ENCODE measurements around the gene ESR1. TPM values are rescaled to one million over a fixed set of nuclear protein-coding genes. Genes with fewer than 3 reads are reported as not detected.
A peak's percentile ranks its signal among the peaks of the same experiment; 100 is the strongest.

The ESR1 gene
- total RNA-seq, 4 donors from 2014 or later = 1.3 to 2.6 (median 2.2) TPM

DNA sequence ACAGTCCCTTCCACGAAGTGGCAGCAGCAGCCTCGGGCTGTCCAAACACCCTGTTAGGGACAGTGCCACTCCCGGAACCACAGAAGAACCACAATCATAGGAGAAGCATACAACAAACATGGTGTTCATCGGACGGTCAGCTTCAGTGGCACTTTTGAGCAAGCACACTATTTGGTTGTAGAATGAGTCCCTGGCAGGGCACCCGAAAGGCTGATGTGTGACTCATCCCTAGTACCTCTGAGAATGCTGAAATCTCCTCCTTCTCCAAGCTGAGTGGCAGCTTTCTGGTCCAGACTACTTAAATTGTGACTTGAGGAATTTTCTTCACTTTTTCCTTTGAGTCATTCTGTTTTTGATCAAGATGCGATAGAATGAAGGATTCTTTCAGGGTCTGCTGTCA, 282.5 kb downstream of the ESR1 start:
- WGBS = 56% methylated on average over 7 of the region's 7 CpGs
- no peaks in the 10 kb centered on the region for H3K36me3 ChIP-seq
- no peaks in the 10 kb centered on the region for H3K27me3 ChIP-seq
- no peak overlapping the region for H3K4me3 ChIP-seq
- peaks cover 24% of the 10 kb centered on the region for H3K4me1 ChIP-seq
- H3K9me3 ChIP-seq = no peaks in the 10 kb centered on the region
- TF ChIP-seq EP300 (IDR thresholded peaks at IDR 0.05) (no peak), POLR2AphosphoS5 (IDR thresholded peaks at IDR 0.05) (no peak), POLR2A (IDR thresholded peaks at IDR 0.05) (no peak)
- TF ChIP-seq, protein P1, sequence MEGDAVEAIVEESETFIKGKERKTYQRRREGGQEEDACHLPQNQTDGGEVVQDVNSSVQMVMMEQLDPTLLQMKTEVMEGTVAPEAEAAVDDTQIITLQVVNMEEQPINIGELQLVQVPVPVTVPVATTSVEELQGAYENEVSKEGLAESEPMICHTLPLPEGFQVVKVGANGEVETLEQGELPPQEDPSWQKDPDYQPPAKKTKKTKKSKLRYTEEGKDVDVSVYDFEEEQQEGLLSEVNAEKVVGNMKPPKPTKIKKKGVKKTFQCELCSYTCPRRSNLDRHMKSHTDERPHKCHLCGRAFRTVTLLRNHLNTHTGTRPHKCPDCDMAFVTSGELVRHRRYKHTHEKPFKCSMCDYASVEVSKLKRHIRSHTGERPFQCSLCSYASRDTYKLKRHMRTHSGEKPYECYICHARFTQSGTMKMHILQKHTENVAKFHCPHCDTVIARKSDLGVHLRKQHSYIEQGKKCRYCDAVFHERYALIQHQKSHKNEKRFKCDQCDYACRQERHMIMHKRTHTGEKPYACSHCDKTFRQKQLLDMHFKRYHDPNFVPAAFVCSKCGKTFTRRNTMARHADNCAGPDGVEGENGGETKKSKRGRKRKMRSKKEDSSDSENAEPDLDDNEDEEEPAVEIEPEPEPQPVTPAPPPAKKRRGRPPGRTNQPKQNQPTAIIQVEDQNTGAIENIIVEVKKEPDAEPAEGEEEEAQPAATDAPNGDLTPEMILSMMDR (IDR thresholded peaks at IDR 0.05) = no peak
- H3K27ac ChIP-seq = no peak overlapping the region
- DNase-seq (ENCODE audit: low spot score in 2 of 2) = peak in 1 of 2 donors; percentile 78

DNA sequence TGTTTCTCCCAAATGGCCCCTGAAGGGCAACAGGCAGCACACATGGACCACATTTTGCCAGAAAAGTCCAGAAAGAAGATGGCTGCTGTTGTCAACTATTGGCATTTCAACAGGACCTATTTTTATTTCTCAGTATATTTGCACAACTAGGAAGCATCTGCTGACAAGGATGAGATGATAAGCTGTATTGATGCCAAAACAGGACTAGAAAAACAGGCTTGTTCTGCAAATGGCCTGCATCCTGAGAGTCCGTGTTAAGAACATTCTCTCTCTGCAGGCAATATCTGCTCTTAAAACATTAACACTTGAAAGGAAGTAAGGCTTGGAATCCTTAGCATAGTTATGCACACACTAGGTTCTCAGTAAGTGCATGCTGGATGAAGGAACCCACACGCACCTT, 283.7 kb downstream of the ESR1 start:
- Histone ChIP-seq H3K9me3 (no peaks in the 10 kb centered on the region), H3K36me3 (no peaks in the 10 kb centered on the region), H3K27ac (no peak overlapping the region), H3K4me3 (no peak overlapping the region), H3K27me3 (no peaks in the 10 kb centered on the region), H3K4me1 (peaks cover 29% of the 10 kb centered on the region)
- no peak for DNase-seq (ENCODE audit: low spot score in 2 of 2)
- TF ChIP-seq POLR2A (IDR thresholded peaks at IDR 0.05) (no peak), EP300 (IDR thresholded peaks at IDR 0.05) (no peak), POLR2AphosphoS5 (IDR thresholded peaks at IDR 0.05) (no peak)
- 42% methylated on average over 2 of the region's 2 CpGs for WGBS

DNA sequence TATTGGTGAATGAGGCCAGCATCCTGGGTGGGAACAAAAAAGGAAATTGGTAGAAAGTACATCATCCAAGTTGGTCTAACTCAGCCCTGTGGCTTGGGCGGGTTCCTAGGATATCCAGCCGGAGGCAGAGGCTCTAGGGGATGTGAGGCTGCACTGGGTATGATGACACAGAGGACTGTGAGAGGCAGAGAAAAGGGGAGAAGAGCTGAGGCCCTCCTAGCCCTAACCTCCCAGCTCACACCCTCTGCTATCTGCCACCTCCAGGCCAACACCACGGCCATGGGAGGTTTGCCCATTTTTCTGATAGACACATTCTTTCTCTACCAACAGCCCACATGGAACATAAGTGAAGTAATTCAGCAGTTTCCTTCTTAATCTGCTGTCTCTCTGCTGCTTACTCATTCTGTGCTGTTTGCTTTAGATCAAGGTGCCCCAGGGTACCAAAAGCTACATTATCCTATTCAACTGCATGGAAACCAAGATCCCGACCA, 284.4 kb downstream of the ESR1 start:
- H3K4me3 ChIP-seq = no peak overlapping the region
- no peak for TF ChIP-seq POLR2AphosphoS5 (IDR thresholded peaks at IDR 0.05)
- no peak for TF ChIP-seq EP300 (IDR thresholded peaks at IDR 0.05)
- TF ChIP-seq, protein P1 (IDR thresholded peaks at IDR 0.05) = no peak
- TF ChIP-seq POLR2A (IDR thresholded peaks at IDR 0.05) = no peak
- 61% methylated on average over 4 of the region's 4 CpGs for WGBS
- no peaks in the 10 kb centered on the region for H3K9me3 ChIP-seq
- no peak overlapping the region for H3K27ac ChIP-seq
- peaks cover 34% of the 10 kb centered on the region for H3K4me1 ChIP-seq
- no peaks in the 10 kb centered on the region for H3K36me3 ChIP-seq
- H3K27me3 ChIP-seq = no peaks in the 10 kb centered on the region
- DNase-seq (ENCODE audit: low spot score in 2 of 2) = no peak

DNA sequence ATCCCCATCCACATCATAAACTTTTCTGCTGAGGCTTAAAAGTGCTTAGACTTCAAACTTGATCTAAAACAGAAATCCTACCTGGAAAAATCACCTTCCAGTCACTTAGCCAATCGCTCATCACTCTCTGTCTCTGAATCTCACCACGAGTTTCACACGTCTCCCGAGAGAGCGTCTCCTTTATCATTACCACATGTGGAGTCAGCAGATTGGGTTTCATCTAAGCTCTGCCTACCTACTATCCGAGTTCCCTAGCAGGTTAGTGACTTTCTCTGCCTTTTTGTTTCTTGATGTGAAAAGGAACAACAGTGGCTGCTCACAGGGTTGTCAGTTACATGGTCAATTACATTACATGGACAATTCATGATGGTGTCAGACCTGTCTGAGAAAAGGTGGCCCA, 286.2 kb downstream of the ESR1 start:
- TF ChIP-seq POLR2A (IDR thresholded peaks at IDR 0.05) = no peak
- Histone ChIP-seq H3K4me1 (peaks cover 40% of the 10 kb centered on the region), H3K27ac (no peak overlapping the region), H3K9me3 (no peaks in the 10 kb centered on the region), H3K36me3 (no peaks in the 10 kb centered on the region), H3K4me3 (no peak overlapping the region), H3K27me3 (no peaks in the 10 kb centered on the region)
- DNase-seq (ENCODE audit: low spot score in 2 of 2) = no peak
- WGBS = 79% methylated on average over 6 of the region's 6 CpGs

DNA sequence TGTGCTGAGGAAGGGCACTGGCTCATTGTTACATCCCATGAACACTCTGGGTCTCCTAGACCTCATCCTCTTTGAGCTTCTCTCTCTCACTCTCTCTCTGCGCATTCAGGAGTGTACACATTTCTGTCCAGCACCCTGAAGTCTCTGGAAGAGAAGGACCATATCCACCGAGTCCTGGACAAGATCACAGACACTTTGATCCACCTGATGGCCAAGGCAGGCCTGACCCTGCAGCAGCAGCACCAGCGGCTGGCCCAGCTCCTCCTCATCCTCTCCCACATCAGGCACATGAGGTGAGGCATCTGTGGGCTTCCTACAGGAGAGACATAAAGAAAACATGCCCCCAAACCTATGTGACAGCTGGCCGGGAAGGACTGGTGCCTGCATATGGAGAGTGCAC, 286.8 kb downstream of the ESR1 start:
- Histone ChIP-seq H3K9me3 (no peaks in the 10 kb centered on the region), H3K4me1 (peaks cover 40% of the 10 kb centered on the region), H3K27me3 (no peaks in the 10 kb centered on the region), H3K27ac (no peak overlapping the region), H3K36me3 (no peaks in the 10 kb centered on the region), H3K4me3 (no peak overlapping the region)
- 95% methylated on average over 4 of the region's 4 CpGs for WGBS
- TF ChIP-seq EP300 (IDR thresholded peaks at IDR 0.05) (no peak), POLR2AphosphoS5 (IDR thresholded peaks at IDR 0.05) (no peak), POLR2A (IDR thresholded peaks at IDR 0.05) (no peak)
- TF ChIP-seq, protein P1 (IDR thresholded peaks at IDR 0.05) = no peak
- DNase-seq (ENCODE audit: low spot score in 2 of 2) = no peak

DNA sequence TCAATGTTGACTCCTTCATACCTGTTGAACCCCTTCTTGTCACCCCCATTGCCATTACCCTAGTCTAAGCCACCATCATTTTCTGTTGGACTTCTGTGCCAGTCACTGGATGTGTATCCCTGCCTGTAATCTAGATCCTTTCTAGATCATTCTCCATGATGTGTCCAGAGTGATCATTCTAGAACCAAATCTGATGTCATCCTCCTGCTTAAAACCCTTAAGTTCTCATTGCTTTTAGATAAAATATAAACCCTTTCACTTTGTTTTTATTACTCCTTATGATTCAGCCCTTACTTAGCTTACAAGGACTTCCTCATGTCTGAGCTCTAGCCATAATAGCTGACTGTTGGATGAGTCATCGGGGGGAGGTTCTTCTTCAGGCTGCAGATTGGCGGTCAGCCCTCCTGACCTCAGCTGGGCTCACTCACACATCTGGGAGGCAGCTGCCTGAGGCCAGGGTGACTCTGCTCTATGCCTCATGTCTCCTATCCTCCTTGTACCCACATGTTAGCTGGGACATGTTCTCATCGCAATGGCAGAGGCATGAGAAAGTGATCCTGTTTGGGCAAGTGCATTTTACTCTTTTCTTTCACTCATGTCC, 287.6 kb downstream of the ESR1 start:
- TF ChIP-seq, protein P1 (IDR thresholded peaks at IDR 0.05) = no peak
- TF ChIP-seq EP300 (IDR thresholded peaks at IDR 0.05) (no peak), POLR2AphosphoS5 (IDR thresholded peaks at IDR 0.05) (peak; percentile 47 to 64 (median 55))
- DNase-seq (ENCODE audit: low spot score in 2 of 2) = peak in 1 of 2 donors; percentile 80
- H3K27ac ChIP-seq = peak overlapping the region; percentile 26
- no peak overlapping the region for H3K4me3 ChIP-seq
- no peaks in the 10 kb centered on the region for H3K9me3 ChIP-seq
- H3K36me3 ChIP-seq = no peaks in the 10 kb centered on the region
- H3K27me3 ChIP-seq = no peaks in the 10 kb centered on the region
- peaks cover 48% of the 10 kb centered on the region for H3K4me1 ChIP-seq
- 25% methylated on average over 3 of the region's 3 CpGs for WGBS

Measured in suprapubic skin (tissue), 4 donors.